Measurements from ENCODE around the gene TTLL11.

TTLL11 gene

GRCh38 chr9:121852651-121853616 lies 240.2 kb downstream of the TTLL11 start:
- Mint-ChIP-seq H3K36me3 (peaks cover 6% of the 10 kb centered on the region), H3K27me3 (no peaks in the 10 kb centered on the region), H3K9me3 (peaks cover 5% of the 10 kb centered on the region), H3K27ac (no peak overlapping the region), H3K4me1 (no peaks in the 10 kb centered on the region), H3K4me3 (no peak overlapping the region)
- no peak for ATAC-seq

DNA sequence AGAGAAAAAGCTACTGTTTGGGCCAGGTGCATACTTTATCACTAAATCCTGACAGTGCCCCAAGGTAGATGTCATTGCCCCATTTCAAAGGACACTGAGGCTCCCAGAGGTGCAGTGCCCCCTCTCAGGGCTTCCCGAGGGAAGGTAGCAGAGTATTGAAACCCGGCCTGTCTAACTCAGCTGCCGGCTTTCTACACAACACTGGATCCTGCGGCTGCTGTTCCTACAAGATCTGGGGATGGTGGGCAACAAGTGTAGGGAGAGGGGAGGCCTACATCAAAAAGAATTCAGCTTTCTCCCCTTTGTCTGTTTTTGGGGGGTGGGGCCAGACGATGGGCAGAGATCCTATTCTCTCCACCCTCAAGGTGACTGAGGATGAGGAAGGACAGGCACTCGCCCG lies 240.9 kb downstream of the TTLL11 start:
- ATAC-seq = no peak
- Mint-ChIP-seq H3K4me3 (no peak overlapping the region), H3K36me3 (peaks cover 6% of the 10 kb centered on the region), H3K27ac (no peak overlapping the region), H3K27me3 (no peaks in the 10 kb centered on the region), H3K4me1 (no peaks in the 10 kb centered on the region), H3K9me3 (peaks cover 5% of the 10 kb centered on the region)

DNA sequence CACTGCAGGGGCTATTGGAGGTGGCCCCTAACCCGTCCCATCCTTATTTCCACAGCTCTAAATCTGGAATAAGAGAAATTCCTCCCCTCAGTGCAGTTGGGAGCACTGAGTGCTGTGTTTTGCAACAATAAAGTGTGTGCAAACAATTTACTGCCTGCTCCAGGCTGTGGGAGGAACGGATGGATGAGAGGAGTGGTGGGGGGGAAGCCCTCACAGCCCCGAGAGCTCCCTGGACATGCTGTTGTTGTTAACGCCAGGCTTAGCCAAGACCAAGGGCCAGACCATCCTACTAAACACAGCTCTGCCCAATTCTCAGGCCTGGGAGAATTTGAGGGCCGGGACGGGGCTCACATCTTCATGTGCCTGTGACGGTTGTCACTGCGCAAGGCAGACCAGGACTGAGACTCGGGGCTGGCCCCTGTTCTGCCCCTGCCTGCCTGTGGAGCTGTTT lies 241.4 kb downstream of the TTLL11 start:
- Mint-ChIP-seq H3K27me3 (no peaks in the 10 kb centered on the region), H3K27ac (no peak overlapping the region)
- no peak for ATAC-seq

DNA sequence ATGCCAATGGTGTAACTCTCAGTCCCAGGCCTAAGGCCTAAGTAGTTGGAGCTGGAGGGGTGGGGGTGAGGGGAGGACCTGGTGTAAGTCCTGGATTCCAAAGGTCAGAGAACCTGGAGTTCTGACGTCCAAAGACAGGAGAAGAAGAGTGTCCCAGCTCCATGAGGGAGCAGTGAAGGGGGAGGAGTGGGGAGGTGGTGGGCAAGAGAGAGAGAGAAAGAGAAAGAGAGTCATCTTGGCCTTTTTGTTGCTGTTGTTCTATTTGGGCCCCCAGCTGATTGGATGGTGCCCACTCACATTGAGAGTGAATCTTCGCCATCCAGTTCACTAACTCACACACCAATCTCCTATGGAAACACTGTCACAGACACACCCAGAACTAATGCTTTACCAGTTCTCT lies 242.7 kb downstream of the TTLL11 start:
- peaks cover 6% of the 10 kb centered on the region for H3K36me3 Mint-ChIP-seq
- ATAC-seq = no peak
- no peaks in the 10 kb centered on the region for H3K4me1 Mint-ChIP-seq
- peaks cover 5% of the 10 kb centered on the region for H3K9me3 Mint-ChIP-seq
- no peaks in the 10 kb centered on the region for H3K27me3 Mint-ChIP-seq
- no peak overlapping the region for H3K27ac Mint-ChIP-seq
- no peak overlapping the region for H3K4me3 Mint-ChIP-seq

More for the DNA sequence above, 241.4 kb downstream of the TTLL11 start:
- H3K4me1 Mint-ChIP-seq = no peaks in the 10 kb centered on the region
- H3K9me3 Mint-ChIP-seq = peaks cover 5% of the 10 kb centered on the region
- H3K4me3 Mint-ChIP-seq = no peak overlapping the region
- peaks cover 6% of the 10 kb centered on the region for H3K36me3 Mint-ChIP-seq

- H3K27me3 Mint-ChIP-seq = no peaks in the 10 kb centered on the region
- no peak overlapping the region for H3K27ac Mint-ChIP-seq
- no peak overlapping the region for H3K4me3 Mint-ChIP-seq
- no peak for ATAC-seq
- peaks cover 12% of the 10 kb centered on the region for H3K36me3 Mint-ChIP-seq
- peaks cover 12% of the 10 kb centered on the region for H3K9me3 Mint-ChIP-seq
- no peaks in the 10 kb centered on the region for H3K4me1 Mint-ChIP-seq
Observed at GRCh38 chr9:121849554-121849953, 243.6 kb downstream of the TTLL11 start.

DNA sequence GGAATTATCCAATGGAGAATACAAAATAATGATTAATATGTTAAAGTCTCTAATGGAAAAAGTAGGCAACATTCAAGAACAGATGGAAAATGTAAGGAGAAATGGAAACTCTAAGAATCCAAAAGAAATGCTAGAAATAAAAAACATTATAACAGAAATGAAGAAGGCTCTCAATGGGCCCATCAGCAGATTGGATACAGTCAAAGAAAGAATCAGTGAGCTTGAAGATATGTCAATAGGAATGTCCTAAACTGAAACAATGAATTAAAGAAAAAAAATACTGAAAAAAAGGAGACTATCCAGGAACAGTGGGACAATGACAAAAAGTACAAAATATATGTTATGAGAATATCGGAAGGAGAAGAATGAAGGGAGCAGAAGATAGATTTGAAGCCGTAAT lies 248.5 kb downstream of the TTLL11 start:
- Mint-ChIP-seq H3K4me1 (peaks cover 5% of the 10 kb centered on the region), H3K36me3 (peaks cover 24% of the 10 kb centered on the region), H3K27me3 (peaks cover 7% of the 10 kb centered on the region), H3K4me3 (no peak overlapping the region), H3K9me3 (peaks cover 19% of the 10 kb centered on the region), H3K27ac (no peak overlapping the region)
- ATAC-seq = no peak

- Mint-ChIP-seq H3K27me3 (peaks cover 7% of the 10 kb centered on the region), H3K4me1 (peaks cover 5% of the 10 kb centered on the region)
Observed at GRCh38 chr9:121844098-121844497, 249.0 kb downstream of the TTLL11 start.

GRCh38 chr9:121842612-121842978 lies 250.5 kb downstream of the TTLL11 start:
- ATAC-seq = no peak
- Mint-ChIP-seq H3K4me1 (peaks cover 5% of the 10 kb centered on the region), H3K27me3 (peaks cover 7% of the 10 kb centered on the region), H3K9me3 (peaks cover 14% of the 10 kb centered on the region), H3K36me3 (peaks cover 18% of the 10 kb centered on the region), H3K27ac (no peak overlapping the region), H3K4me3 (no peak overlapping the region)

More at GRCh38 chr9:121844098-121844497, 249.0 kb downstream of the TTLL11 start:
- ATAC-seq = no peak
- Mint-ChIP-seq H3K4me3 (no peak overlapping the region), H3K27ac (no peak overlapping the region), H3K36me3 (peaks cover 22% of the 10 kb centered on the region), H3K9me3 (peaks cover 18% of the 10 kb centered on the region)

GRCh38 chr9:121841771-121842611 lies 251.1 kb downstream of the TTLL11 start:
- no peak for ATAC-seq
- H3K9me3 Mint-ChIP-seq = peaks cover 14% of the 10 kb centered on the region
- H3K27me3 Mint-ChIP-seq = peaks cover 7% of the 10 kb centered on the region
- peaks cover 5% of the 10 kb centered on the region for H3K4me1 Mint-ChIP-seq
- no peak overlapping the region for H3K4me3 Mint-ChIP-seq
- H3K27ac Mint-ChIP-seq = no peak overlapping the region
- H3K36me3 Mint-ChIP-seq = peaks cover 18% of the 10 kb centered on the region

DNA sequence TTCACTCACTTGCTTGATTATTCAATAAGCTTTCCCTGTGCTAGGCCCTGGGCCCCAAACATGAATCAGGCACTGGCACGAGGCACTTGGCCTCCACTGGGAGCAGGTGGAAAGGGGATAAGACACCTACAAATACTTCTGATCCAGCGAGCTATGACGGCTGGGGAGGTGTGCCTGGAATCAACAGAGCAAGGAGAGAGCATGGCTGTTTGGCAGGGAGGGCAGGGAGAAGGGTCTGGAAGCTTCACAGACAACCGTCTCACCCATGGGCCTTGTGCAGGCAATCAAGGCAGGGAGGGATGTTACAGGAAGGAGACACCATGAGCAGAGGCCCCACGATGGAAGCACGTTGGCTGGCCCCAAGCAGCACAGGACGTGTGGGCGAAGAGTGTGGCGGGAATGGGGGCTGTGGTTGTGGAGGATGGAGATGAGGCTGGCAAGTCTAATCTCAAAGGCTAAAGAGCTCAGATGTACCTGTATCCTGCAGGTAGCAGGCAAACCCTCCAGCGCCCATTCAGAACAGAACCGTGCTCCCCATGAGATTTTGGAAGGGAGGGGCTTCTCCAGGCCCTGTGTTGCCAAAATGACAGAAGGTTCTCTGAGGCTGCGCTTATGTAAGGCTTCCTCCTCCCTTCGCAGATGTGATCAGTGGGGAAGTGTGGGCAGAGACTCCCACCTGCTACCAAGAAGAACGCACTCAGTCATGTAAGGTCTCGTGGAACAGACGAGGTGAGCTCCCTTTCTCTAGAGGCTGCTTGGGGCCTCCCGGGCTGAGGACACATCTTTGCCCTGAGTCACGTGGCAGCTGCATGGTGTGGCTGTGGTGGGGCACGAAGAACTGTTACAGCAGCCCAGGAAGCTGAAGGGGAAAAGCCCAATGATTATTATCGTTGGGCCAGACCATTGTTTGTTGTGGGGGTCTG lies 252.0 kb downstream of the TTLL11 start:
- Mint-ChIP-seq H3K4me1 (peaks cover 5% of the 10 kb centered on the region), H3K27ac (no peak overlapping the region), H3K27me3 (peaks cover 7% of the 10 kb centered on the region), H3K36me3 (peaks cover 18% of the 10 kb centered on the region), H3K9me3 (peaks cover 14% of the 10 kb centered on the region), H3K4me3 (no peak overlapping the region)
- ATAC-seq = peak; percentile 63

DNA sequence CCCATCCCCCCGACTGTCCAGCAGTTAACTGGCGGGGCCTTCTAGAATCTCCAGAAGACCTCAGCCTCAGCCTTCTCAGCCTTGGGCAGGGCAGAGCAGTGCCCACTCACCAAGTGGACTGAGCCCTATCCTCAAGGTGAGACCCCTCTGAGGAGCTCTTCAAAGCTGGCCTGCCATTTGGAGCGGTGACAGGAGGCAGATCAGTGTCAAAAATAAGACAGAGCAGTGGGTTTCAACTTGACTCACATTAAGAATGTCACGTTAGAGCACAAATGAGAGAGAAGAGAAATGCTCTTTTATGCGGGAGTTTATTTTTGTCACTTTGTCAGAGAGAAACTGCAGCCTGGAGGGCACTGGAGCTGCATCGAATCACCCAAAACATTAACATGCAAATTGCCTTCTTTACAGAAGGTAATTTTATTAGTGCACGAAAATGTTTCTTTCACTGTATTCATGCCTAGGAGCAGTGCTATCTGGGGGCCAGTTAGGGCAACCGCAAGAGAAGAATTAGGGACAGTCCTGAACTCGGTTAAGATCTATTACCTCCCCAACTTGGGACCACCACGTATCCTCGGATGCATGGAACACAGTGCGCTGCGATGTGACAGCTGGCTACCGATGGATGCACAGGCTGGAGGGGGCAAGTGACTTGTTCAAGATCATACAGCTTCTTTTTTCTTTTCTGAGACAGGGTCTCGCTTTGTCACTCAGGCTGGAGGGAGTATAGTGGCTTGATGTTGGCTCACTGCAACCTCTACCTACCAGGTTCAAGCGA lies 253.2 kb downstream of the TTLL11 start:
- peaks cover 16% of the 10 kb centered on the region for H3K36me3 Mint-ChIP-seq
- ATAC-seq = peak; percentile 70
- H3K4me3 Mint-ChIP-seq = no peak overlapping the region
- peaks cover 10% of the 10 kb centered on the region for H3K9me3 Mint-ChIP-seq
- peaks cover 5% of the 10 kb centered on the region for H3K4me1 Mint-ChIP-seq
- H3K27ac Mint-ChIP-seq = no peak overlapping the region
- peaks cover 7% of the 10 kb centered on the region for H3K27me3 Mint-ChIP-seq

- ATAC-seq = no peak
- Mint-ChIP-seq H3K9me3 (peaks cover 1% of the 10 kb centered on the region), H3K27ac (no peak overlapping the region), H3K4me1 (peaks cover 5% of the 10 kb centered on the region), H3K36me3 (peaks cover 7% of the 10 kb centered on the region), H3K4me3 (no peak overlapping the region), H3K27me3 (peaks cover 7% of the 10 kb centered on the region)
Observed at GRCh38 chr9:121838746-121839669, 254.1 kb downstream of the TTLL11 start.
